IgD-negative memory B cell (primary cell): ENCODE measurements around the gene ABCA9. TPM values are rescaled to one million over a fixed set of nuclear protein-coding genes. Genes with fewer than 3 reads are reported as not detected.
"Not testable (repeated sequence)": the region's sequence is repeated elsewhere in the genome, so short reads cannot be mapped to it uniquely, and the experiment has no call there.

ENCODE experiments used
- H3K27ac Mint-ChIP-seq, 3 donors: one replicate each; pipeline ENCODE4 v1.8.0; 2020 to 2022; ENCODE audit warnings: mild to moderate bottlenecking in 3 of 3, mixed read lengths in 3 of 3, moderate library complexity in 1 of 3
- H3K27me3 Mint-ChIP-seq: one replicate; pipeline ENCODE4 v1.8.0; 2021; ENCODE audit warnings: mixed read lengths
- H3K36me3 Mint-ChIP-seq: one replicate; pipeline ENCODE4 v1.8.0; 2020; ENCODE audit warnings: mild to moderate bottlenecking, mixed read lengths
- H3K4me1 Mint-ChIP-seq, 3 donors: one replicate each; pipeline ENCODE4 v1.8.0; 2020 to 2022; ENCODE audit warnings: mixed read lengths in 3 of 3, mild to moderate bottlenecking in 1 of 3
- H3K4me3 Mint-ChIP-seq, 4 donors: one replicate each; pipeline ENCODE4 v1.8.0; 2020 to 2022; ENCODE audit warnings: mild to moderate bottlenecking in 4 of 4, mixed read lengths in 4 of 4, moderate library complexity in 3 of 4
- H3K9me3 Mint-ChIP-seq, 3 donors: one replicate each; pipeline ENCODE4 v1.8.0; 2020 to 2021; ENCODE audit warnings: mixed read lengths in 3 of 3, mild to moderate bottlenecking in 1 of 3
- polyA plus RNA-seq: library from polyadenylated mRNA; unstranded; fragments of 300-500 nt; fragmentation: Illumina TruSeq; gene quantifications from one replicate; pipeline ENCODE4 v1.2.3, GENCODE V29; 2021

Gene ABCA9
- polyA plus RNA-seq, 1 donor from 2014 or later, result not detected

- Mint-ChIP-seq H3K9me3 (peaks cover 0 to 1% (median 0%) of the 10 kb centered on the region in 3 donors), H3K4me3 (no peak overlapping the region), H3K27ac (no peak overlapping the region), H3K4me1 (peaks cover 0 to 4% (median 1%) of the 10 kb centered on the region in 3 donors), H3K27me3 (peaks cover 5% of the 10 kb centered on the region), H3K36me3 (no peaks in the 10 kb centered on the region)
These were observed 96.8 kb downstream of the ABCA9 start for GRCh38 chr17:68963958-68964357.

- H3K4me3 Mint-ChIP-seq, result no peak overlapping the region
- peaks cover 0 to 1% (median 0%) of the 10 kb centered on the region in 3 donors for H3K9me3 Mint-ChIP-seq
- H3K27ac Mint-ChIP-seq, result no peak overlapping the region
- H3K27me3 Mint-ChIP-seq, result no peaks in the 10 kb centered on the region
- H3K36me3 Mint-ChIP-seq, result no peaks in the 10 kb centered on the region
- H3K4me1 Mint-ChIP-seq, result peaks cover 0 to 4% (median 1%) of the 10 kb centered on the region in 3 donors
These were observed 99.4 kb downstream of the ABCA9 start for GRCh38 chr17:68961214-68961882.

DNA sequence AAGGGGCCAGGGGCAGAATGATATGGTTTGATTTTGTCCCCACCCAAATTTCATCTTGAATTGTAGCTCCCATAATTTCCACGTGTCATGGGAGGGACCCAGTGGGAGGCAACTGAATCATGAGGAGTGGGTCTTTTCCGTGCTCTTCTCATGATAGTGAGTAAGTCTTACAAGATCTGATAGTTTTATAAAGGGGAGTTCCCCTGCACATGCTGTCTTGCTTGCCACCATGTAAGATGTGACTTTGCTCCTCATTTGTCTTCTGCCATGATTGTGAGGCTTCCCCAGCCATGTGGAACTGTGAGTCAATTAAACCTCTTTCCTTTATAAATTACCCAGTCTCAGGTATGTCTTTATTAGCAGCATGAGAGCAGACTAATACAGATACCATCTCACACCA is 101.6 kb downstream of the ABCA9 start:
- not testable (repeated sequence) for H3K27me3 Mint-ChIP-seq, H3K27ac Mint-ChIP-seq, H3K4me1 Mint-ChIP-seq, H3K4me3 Mint-ChIP-seq, H3K9me3 Mint-ChIP-seq, H3K36me3 Mint-ChIP-seq

DNA sequence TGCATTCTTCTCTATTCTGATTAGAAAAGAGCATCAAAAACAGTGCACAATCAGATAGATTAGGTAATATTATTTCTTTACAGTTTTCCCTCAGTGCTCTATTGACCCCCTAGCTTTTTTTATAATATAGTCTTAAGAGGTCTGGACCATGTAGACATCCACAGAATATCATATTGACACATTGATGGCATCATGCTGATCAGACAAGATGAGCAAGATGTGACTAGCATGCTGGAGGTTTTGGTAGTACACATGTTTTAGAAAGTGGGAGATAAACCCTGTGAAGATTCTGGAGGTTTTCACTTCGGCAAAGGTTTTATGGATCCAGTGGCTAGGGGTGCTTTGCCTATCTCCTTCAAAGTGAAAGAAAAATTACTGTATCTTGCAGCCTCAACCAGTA is 102.8 kb downstream of the ABCA9 start:
- Mint-ChIP-seq H3K36me3 (no peaks in the 10 kb centered on the region), H3K9me3 (no peaks in the 10 kb centered on the region), H3K27ac (no peak overlapping the region), H3K4me3 (no peak overlapping the region), H3K27me3 (no peaks in the 10 kb centered on the region), H3K4me1 (peaks cover 0 to 4% (median 1%) of the 10 kb centered on the region in 3 donors)

GRCh38 chr17:68955181-68955841 is 105.4 kb downstream of the ABCA9 start, which contains the start of gene ABCA8:
Gene ABCA8 (minus strand): TSS chr17:68955392. CDS start chr17:68942034, 13,358 bp downstream.
- no peak within 1 kb of the TSS for H3K4me3 Mint-ChIP-seq
- no peaks in the 10 kb centered on the region for H3K4me1 Mint-ChIP-seq
- H3K9me3 Mint-ChIP-seq, result no peaks in the 10 kb centered on the region
- no peaks in the 10 kb centered on the region for H3K36me3 Mint-ChIP-seq
- H3K27ac Mint-ChIP-seq, result no peak within 1 kb of the TSS
- no peaks in the 10 kb centered on the region for H3K27me3 Mint-ChIP-seq

DNA sequence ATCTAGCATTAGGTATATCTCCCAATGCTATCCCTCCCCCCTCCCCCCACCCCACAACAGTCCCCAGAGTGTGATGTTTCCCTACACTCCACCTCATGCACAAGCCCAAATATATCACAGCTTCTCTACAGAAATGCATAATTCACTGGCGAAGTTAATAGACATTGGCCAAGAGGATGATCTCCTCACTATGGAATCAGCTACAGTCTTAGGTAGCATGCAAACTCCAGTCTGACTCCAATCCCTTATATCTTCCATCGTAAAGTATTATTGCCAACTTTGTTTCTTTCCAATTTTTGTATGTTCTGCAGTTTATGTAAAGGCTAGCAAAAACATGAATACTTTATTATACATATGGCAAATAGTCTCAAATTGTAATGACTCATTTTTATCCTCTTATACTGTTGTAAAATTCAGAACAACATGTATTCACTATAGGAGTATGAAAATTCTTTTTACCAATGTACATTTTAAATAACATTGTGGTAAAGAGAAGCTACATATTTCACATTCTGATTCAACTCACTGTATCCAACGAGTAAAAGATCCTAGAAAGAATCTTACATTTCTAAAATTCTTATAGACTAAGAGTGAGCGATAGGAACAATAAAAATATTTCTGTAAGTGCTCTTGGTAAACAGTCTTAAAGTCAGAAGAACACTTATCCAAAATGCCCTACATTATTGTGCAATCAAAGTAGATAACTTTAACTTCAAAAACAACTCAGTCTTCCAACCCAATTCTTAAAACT is 106.4 kb downstream of the ABCA9 start:
- H3K4me3 Mint-ChIP-seq, result no peak overlapping the region
- H3K27ac Mint-ChIP-seq, result no peak overlapping the region
- no peaks in the 10 kb centered on the region for H3K27me3 Mint-ChIP-seq
- H3K4me1 Mint-ChIP-seq, result no peaks in the 10 kb centered on the region
- H3K36me3 Mint-ChIP-seq, result no peaks in the 10 kb centered on the region
- H3K9me3 Mint-ChIP-seq, result no peaks in the 10 kb centered on the region

DNA sequence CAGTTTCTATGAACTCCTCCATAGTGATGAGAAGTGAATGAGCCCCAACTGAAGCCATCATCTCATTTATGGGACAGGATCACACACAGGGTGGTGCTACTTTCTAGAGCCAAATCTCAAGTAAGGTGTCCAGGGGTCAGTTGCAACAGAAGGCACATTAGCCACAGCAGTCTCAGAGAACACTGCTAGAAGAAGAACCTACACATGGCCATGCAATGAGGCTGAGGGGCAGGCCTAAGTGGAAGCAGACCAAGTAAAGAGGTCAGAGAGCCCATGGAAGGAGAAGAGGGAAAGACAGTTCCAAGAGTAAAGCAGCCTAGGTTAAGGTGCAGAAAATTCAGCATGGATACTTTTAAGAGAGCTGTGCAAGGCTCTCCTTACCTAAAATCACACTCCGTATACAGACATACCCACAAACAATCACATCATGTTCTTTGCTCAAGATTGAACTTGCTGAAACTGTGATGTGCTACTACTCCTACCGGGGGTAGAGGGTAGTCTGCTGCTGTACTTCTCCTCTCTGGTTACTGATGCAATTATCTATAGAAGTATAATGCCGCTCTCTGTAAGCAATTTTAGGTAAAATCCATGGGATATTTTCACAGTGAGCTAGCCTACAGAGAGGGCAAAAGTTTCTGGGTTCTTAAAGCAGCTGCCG is 107.3 kb downstream of the ABCA9 start:
- peaks cover 2% of the 10 kb centered on the region for H3K36me3 Mint-ChIP-seq
- no peak overlapping the region for H3K4me3 Mint-ChIP-seq
- H3K9me3 Mint-ChIP-seq, result no peaks in the 10 kb centered on the region
- no peaks in the 10 kb centered on the region for H3K27me3 Mint-ChIP-seq
- H3K27ac Mint-ChIP-seq, result no peak overlapping the region
- no peaks in the 10 kb centered on the region for H3K4me1 Mint-ChIP-seq

- Mint-ChIP-seq H3K9me3 (no peaks in the 10 kb centered on the region), H3K4me3 (no peak overlapping the region), H3K27ac (no peak overlapping the region), H3K4me1 (no peaks in the 10 kb centered on the region), H3K36me3 (peaks cover 2% of the 10 kb centered on the region), H3K27me3 (no peaks in the 10 kb centered on the region)
These were observed 110.0 kb downstream of the ABCA9 start for GRCh38 chr17:68950725-68951124.

GRCh38 chr17:68947868-68948267 is 112.9 kb downstream of the ABCA9 start:
- H3K4me3 Mint-ChIP-seq, H3K36me3 Mint-ChIP-seq, H3K4me1 Mint-ChIP-seq, H3K27ac Mint-ChIP-seq, H3K9me3 Mint-ChIP-seq, H3K27me3 Mint-ChIP-seq: not testable (repeated sequence)

GRCh38 chr17:68944435-68945035 is 116.2 kb downstream of the ABCA9 start:
- H3K27ac Mint-ChIP-seq, result no peak overlapping the region
- peaks cover 2% of the 10 kb centered on the region for H3K36me3 Mint-ChIP-seq
- H3K9me3 Mint-ChIP-seq, result no peaks in the 10 kb centered on the region
- peaks cover 3% of the 10 kb centered on the region for H3K27me3 Mint-ChIP-seq
- no peaks in the 10 kb centered on the region for H3K4me1 Mint-ChIP-seq
- H3K4me3 Mint-ChIP-seq, result no peak overlapping the region

GRCh38 chr17:68943812-68944182 is 116.9 kb downstream of the ABCA9 start:
- H3K36me3 Mint-ChIP-seq, H3K27ac Mint-ChIP-seq, H3K4me3 Mint-ChIP-seq: not testable (repeated sequence)

DNA sequence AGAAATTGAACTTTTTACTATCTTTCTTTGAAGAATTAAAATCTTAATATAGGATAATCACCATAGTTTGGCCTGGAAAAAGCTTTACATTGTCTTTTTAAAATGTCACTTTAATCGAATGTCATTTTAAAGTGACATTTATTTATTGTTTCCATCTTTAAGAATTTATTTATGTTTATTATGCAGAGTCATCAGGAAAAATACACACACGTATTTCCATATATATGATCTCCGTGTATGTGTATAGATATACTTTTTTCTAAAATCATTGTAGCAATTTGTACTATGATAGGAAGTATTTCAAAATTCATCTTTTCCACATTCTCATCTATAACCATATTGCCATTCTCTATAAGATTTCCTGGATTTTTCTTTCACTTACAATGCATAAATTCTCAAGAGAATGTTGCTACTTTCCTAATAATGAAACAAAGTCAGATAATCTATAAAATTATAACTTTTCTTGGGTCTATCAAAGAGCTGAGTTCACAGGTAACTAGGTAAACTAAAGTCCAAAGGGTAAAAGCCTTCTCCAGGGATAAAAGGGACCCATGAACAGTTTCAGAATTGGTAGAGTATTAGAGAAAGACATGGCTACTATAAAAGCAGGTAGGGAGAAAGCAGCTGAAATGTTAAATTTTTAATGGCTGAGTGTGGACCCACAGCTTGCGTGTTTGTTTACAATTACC is 117.5 kb downstream of the ABCA9 start:
- Mint-ChIP-seq H3K4me1 (no peaks in the 10 kb centered on the region), H3K4me3 (no peak overlapping the region), H3K27me3 (peaks cover 3% of the 10 kb centered on the region), H3K9me3 (no peaks in the 10 kb centered on the region), H3K27ac (no peak overlapping the region), H3K36me3 (no peaks in the 10 kb centered on the region)

More at GRCh38 chr17:68943812-68944182, 116.9 kb downstream of the ABCA9 start:
- H3K4me1 Mint-ChIP-seq, H3K27me3 Mint-ChIP-seq, H3K9me3 Mint-ChIP-seq: not testable (repeated sequence)

DNA sequence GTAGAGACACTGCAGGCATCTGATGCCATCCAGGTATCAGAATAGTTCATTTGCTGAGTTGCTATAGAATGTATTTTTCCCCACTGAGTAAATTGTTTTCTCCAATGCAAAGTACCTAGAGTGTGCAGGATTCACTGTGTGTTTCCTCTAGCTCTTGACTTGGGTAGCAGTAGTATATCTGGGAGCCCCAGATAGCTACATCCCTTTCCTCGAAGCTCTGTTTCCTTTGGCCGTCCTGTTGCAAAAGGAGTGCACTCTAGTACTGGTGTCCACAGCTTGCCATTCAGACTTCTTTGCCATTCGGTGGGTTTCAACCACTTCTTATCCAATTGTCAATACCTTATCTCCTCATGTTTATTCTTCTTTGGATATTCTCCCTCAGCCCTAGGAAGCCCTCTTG is 118.3 kb downstream of the ABCA9 start:
- H3K36me3 Mint-ChIP-seq, result no peaks in the 10 kb centered on the region
- H3K4me1 Mint-ChIP-seq, result no peaks in the 10 kb centered on the region
- H3K4me3 Mint-ChIP-seq, result no peak overlapping the region
- H3K9me3 Mint-ChIP-seq, result no peaks in the 10 kb centered on the region
- H3K27me3 Mint-ChIP-seq, result peaks cover 7% of the 10 kb centered on the region
- no peak overlapping the region for H3K27ac Mint-ChIP-seq

DNA sequence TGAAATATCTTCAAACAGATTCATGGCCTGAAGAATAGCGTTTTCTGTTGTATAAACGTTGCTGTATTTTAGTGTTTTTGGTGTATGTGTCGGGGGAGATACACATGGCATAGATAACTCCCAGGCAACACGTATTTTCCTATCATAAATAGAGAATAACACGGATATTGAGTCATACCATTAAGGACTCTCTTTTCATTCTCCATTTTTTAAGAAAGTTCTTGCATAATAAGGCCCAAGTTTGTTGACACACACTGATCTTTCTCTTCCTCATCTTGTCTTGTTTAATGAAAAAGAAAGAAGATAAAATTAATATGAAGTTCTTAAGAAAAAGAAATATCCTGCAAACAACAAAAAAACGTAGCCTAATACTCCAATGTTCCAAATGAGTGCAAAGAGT is 119.0 kb downstream of the ABCA9 start:
- Mint-ChIP-seq H3K4me3 (no peak overlapping the region), H3K27me3 (peaks cover 7% of the 10 kb centered on the region), H3K36me3 (no peaks in the 10 kb centered on the region), H3K27ac (no peak overlapping the region), H3K4me1 (no peaks in the 10 kb centered on the region), H3K9me3 (no peaks in the 10 kb centered on the region)
